GM12878 (cell line): ENCODE data around the gene SPSB3. TPM values are rescaled to one million over a fixed set of nuclear protein-coding genes. Genes with fewer than 3 reads are reported as not detected.

Experiments
- ATAC-seq: fragments of 200-7000 bp; cut with Tn5 transposase; 3 replicates; pipeline ENCODE4 v1.9.1; 2020; ENCODE audit warnings: mild to moderate bottlenecking, moderate library complexity
- BruUV-seq: library from RNA; stranded (reverse); fragments of 400-500 nt; replicated peaks from 2 replicates; lab custom pipeline; 2021; lab: Mats Ljungman, UMichigan
- CTCF ChIA-PET: fragments of 300-600 bp; sonication (Branson Sonifier 250); formaldehyde crosslinking; extraction: SDS; loops from one replicate; lab custom pipeline; 2021; ENCODE audit warnings: inconsistent platforms; lab: Yijun Ruan, JAX
- POLR2A ChIA-PET: fragments of 350-600 bp; formaldehyde crosslinking; extraction: SDS; loops from one replicate; lab custom pipeline; 2021; ENCODE audit warnings: inconsistent platforms; lab: Charles Lee
- RAD21 ChIA-PET: fragments of 300-600 bp; sonication (Branson Sonifier 250); formaldehyde crosslinking; loops from one replicate; lab custom pipeline; 2023; ENCODE audit warnings: antibody characterized with exemption; ENCODE audit not compliant: unreplicated experiment; lab: Charles Lee
- SMC1A ChIA-PET: fragments of 300-600 bp; sonication (Branson Sonifier 250); formaldehyde crosslinking; loops from one replicate; lab custom pipeline; 2023; ENCODE audit not compliant: unreplicated experiment, uncharacterized antibody; lab: Charles Lee
- DNase-seq: peaks from one replicate; pipeline ENCODE4 v3.0.0-alpha.2; 2011; ENCODE audit warnings: low read depth, low spot score
- FAIRE-seq: peaks from 3 replicates; lab custom pipeline; 2011; peaks lifted over from hg19 to GRCh38; lab: Jason Lieb, UNC
- H2AFZ ChIP-seq: 2 replicates; pipeline ENCODE4 v1.6.0; 2011; ENCODE audit warnings: low read depth, low read length, control low read depth; ENCODE audit not compliant: control insufficient read depth
- H3K27ac ChIP-seq: 2 replicates; pipeline ENCODE4 v1.5.1; 2011; ENCODE audit warnings: control low read depth; ENCODE audit not compliant: control insufficient read depth, insufficient read depth
- H3K27me3 ChIP-seq, 2 experiments: replicated peaks in 1 of 2; 2 replicates each; pipeline versions ENCODE4 v1.6.0 to v1.6.1; 2011; ENCODE audit warnings: low read length in 1 of 2; ENCODE audit not compliant: control insufficient read depth in 2 of 2, insufficient read depth in 2 of 2
- H3K36me3 ChIP-seq, 2 experiments: 2 replicates each; pipeline ENCODE4 v1.5.1; 2011; ENCODE audit warnings: low read length in 1 of 2; ENCODE audit not compliant: control insufficient read depth in 2 of 2, insufficient read depth in 2 of 2
- H3K4me1 ChIP-seq: 2 replicates; pipeline ENCODE4 v1.6.1; 2011; ENCODE audit warnings: mild to moderate bottlenecking, low read length, moderate library complexity, mixed read lengths; ENCODE audit not compliant: control insufficient read depth, insufficient read depth
- H3K4me2 ChIP-seq: 2 replicates; pipeline ENCODE4 v1.6.0; 2011; ENCODE audit warnings: control low read depth; ENCODE audit not compliant: control insufficient read depth, insufficient read depth
- H3K4me3 ChIP-seq: fragments of 200-600 bp; sonication (generic); 2 replicates; pipeline ENCODE4 v1.5.1; 2016
- H3K79me2 ChIP-seq: 2 replicates; pipeline ENCODE4 v1.6.0; 2011; ENCODE audit warnings: low read length; ENCODE audit not compliant: control insufficient read depth, insufficient read depth
- H3K9ac ChIP-seq: 2 replicates; pipeline ENCODE4 v1.8.0; 2011; ENCODE audit warnings: low read length, control low read depth, mixed read lengths; ENCODE audit not compliant: control insufficient read depth, insufficient read depth
- H3K9me3 ChIP-seq: replicated peaks from 3 replicates; pipeline ENCODE4 v1.5.1; 2011; ENCODE audit warnings: mild to moderate bottlenecking, low read length; ENCODE audit not compliant: control insufficient read depth, insufficient read depth
- H4K20me1 ChIP-seq: 2 replicates; pipeline ENCODE4 v1.6.0; 2011; ENCODE audit not compliant: control insufficient read depth, insufficient read depth
- ASH2L ChIP-seq: fragments of 300-600, 200-600 bp; sonication (generic); IDR thresholded peaks from 2 replicates; pipeline ENCODE4 v1.6.1; 2017; ENCODE audit warnings: low read depth, mild to moderate bottlenecking, borderline replicate concordance
- BCL11A ChIP-seq: IDR thresholded peaks from 2 replicates; pipeline ENCODE4 v1.6.1; 2011; ENCODE audit warnings: low read depth, low read length
- BHLHE40 ChIP-seq, 2 experiments: fragments of 450-650 bp in 1 of 2; IDR thresholded peaks; 2 replicates each; pipeline ENCODE4 v1.6.1; 2011 to 2017; ENCODE audit warnings: low read depth in 2 of 2, borderline replicate concordance in 1 of 2, improper control_type of control experiment in 1 of 2, low read length in 1 of 2, mild to moderate bottlenecking in 1 of 2
- EGR1 ChIP-seq, 2 experiments: IDR thresholded peaks; 1 replicate in 1 of 2; 2 replicates in 1 of 2; pipeline ENCODE4 v1.6.1; 2011 to 2012; ENCODE audit warnings: low read depth in 2 of 2, low read length in 2 of 2, borderline replicate concordance in 1 of 2, mild to moderate bottlenecking in 1 of 2, moderate library complexity in 1 of 2
- HDAC6 ChIP-seq: fragments of 200-600 bp; sonication (generic); IDR thresholded peaks from one replicate; pipeline ENCODE4 v1.8.0; 2017; ENCODE audit warnings: antibody characterized with exemption; ENCODE audit not compliant: unreplicated experiment
- IRF5 ChIP-seq: fragments of 450-650 bp; IDR thresholded peaks from 2 replicates; pipeline ENCODE4 v1.6.1; 2017; ENCODE audit warnings: borderline replicate concordance
- LARP7 ChIP-seq: fragments of 450-650 bp; IDR thresholded peaks from 2 replicates; pipeline ENCODE4 v1.6.1; 2017; ENCODE audit warnings: mild to moderate bottlenecking
- MEF2A ChIP-seq: IDR thresholded peaks from 2 replicates; pipeline ENCODE4 v1.6.1; 2011; ENCODE audit warnings: low read depth, mild to moderate bottlenecking, low read length, moderate library complexity; ENCODE audit not compliant: insufficient read depth
- NFIC ChIP-seq: IDR thresholded peaks from 2 replicates; pipeline ENCODE4 v1.6.1; 2012; ENCODE audit warnings: low read depth, mild to moderate bottlenecking, inconsistent platforms, low read length, moderate library complexity
- POLR2AphosphoS2 ChIP-seq: IDR thresholded peaks from 2 replicates; pipeline ENCODE4 v1.6.1; 2011; ENCODE audit warnings: low read depth, mild to moderate bottlenecking, low read length, improper control_type of control experiment, moderate library complexity
- PRDM15 ChIP-seq: fragments of 450-650 bp; formaldehyde crosslinking; IDR thresholded peaks from 2 replicates; pipeline ENCODE4 v1.4.0; 2020; ENCODE audit warnings: mild to moderate bottlenecking, moderate library complexity
- RELA ChIP-seq: fragments of 450-650 bp; IDR thresholded peaks from 2 replicates; pipeline ENCODE4 v1.8.0; 2014; ENCODE audit warnings: borderline replicate concordance; ENCODE audit not compliant: partially characterized antibody
- SMAD1 ChIP-seq: fragments of 450-650 bp; IDR thresholded peaks from 2 replicates; pipeline ENCODE4 v1.6.1; 2018; ENCODE audit warnings: mild to moderate bottlenecking, low read depth; ENCODE audit not compliant: partially characterized antibody
- SMAD5 ChIP-seq: IDR thresholded peaks from 2 replicates; pipeline ENCODE4 v1.6.1; 2016; ENCODE audit warnings: antibody characterized with exemption, low read depth
- SREBF2 ChIP-seq: IDR thresholded peaks from 2 replicates; pipeline ENCODE4 v1.6.1; 2012; ENCODE audit warnings: mild to moderate bottlenecking, low read length
- STAT1 ChIP-seq: fragments of 450-650 bp; conservative IDR thresholded peaks from 2 replicates; pipeline ENCODE4 v1.6.1; 2014; ENCODE audit warnings: antibody characterized with exemption, mild to moderate bottlenecking
- STAT3 ChIP-seq: IDR thresholded peaks from 2 replicates; pipeline ENCODE4 v1.6.1; 2011; ENCODE audit warnings: low read depth, low read length, improper control_type of control experiment
- USF2 ChIP-seq: IDR thresholded peaks from 2 replicates; pipeline ENCODE4 v1.6.1; 2011; ENCODE audit warnings: low read depth, low read length, improper control_type of control experiment, borderline replicate concordance
- WGBS: methylation state at CpG from one replicate; pipeline ENCODE4 v1.1.6; 2016; ENCODE audit warnings: low lambda C conversion rate; ENCODE audit not compliant: insufficient replicate concordance, insufficient coverage; ENCODE audit errors: missing lambda C conversion rate; 5-methylcytosine and 5-hydroxymethylcytosine counted together
- in situ Hi-C: fragments of 300-500 bp; cut with MboI; formaldehyde crosslinking; loops from 9 replicates; pipeline ENCODE4 v1.14.3; 2018; ENCODE audit warnings: mixed read lengths
- intact Hi-C: fragments of 100-400 bp; cut with micrococcal nuclease; formaldehyde crosslinking; loops from one replicate; pipeline ENCODE4 v1.14.2; 2022; ENCODE audit not compliant: unreplicated experiment
- polyA plus RNA-seq, 11 experiments: library from polyadenylated mRNA; depleted of rRNA in 4 of 11; unstranded in 6 of 11; stranded (reverse) in 5 of 11; fragments of >200 nt; fragmentation: Nextera tagmentation in 4 of 11; fragmentation: Illumina TruSeq in 1 of 11; extraction: Ambion mirVana in 4 of 11; extraction: Trizol in 1 of 11; gene quantifications; 1 replicate in 1 of 11; 2 replicates in 10 of 11; pipeline versions ENCODE4 v1.2.1 to v1.2.3, GENCODE V29; 2011 to 2016; ENCODE audit warnings: inconsistent platforms in 2 of 11, missing spikeins in 2 of 11, low read depth in 1 of 11
- total RNA-seq, 4 experiments: library from RNA; depleted of rRNA in 3 of 4; stranded (reverse); fragments of >200 nt in 3 of 4; fragmentation: Illumina TruSeq in 1 of 4; extraction: Trizol in 1 of 4; gene quantifications; 2 replicates each; pipeline versions ENCODE4 v1.2.1 to v1.2.3, GENCODE V29; 2013 to 2021

The SPSB3 gene
- total and polyA plus RNA-seq, 10 of the 15 experiments (the other 5 are each of a cell fraction or from before 2014, with no cell fraction given): 0.31 to 26.9 (median 14.0) TPM

DNA sequence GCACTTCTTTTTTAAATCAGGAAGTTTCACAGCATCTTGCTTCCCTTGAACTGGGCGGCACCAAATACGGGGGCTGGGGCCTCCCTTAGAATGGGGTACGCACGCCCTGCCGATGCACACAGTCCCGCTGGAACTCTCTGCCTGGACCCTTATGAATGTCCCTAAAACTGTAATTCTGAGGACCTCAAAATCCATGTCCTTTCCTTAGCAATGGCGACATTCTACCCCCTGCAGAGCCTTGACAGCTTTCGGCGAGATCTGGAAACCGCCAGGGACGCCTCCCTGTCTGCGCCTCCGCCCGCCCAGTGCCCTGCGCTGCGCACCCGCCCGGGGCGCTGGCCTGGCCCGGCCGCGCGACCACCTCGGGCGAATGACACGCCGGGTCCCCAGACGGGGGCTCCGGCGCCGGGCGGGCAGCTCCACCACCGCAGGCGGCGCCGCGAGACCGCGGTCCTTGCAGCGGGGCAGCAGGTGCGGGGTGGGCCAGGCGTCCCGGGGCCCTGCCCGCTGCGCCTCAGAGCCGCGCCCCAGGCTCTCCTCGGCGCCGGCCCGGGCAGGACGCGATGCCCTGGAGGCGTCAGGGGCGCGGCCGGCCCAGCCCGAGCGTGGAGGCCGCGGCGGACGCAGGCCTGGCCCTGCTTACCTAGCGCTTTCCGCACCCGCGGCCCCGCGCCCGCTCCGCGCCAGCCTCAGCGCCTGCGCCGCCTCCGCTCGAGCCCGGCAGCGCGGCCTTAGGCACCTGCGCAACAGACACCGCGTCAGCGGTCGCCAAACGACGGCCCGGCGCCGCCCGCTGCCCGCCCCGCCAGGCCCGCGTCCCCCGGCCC is 43.7 kb upstream of the SPSB3 start:
- POLR2A ChIA-PET: interaction anchor here (2.4 kb wide), 1 partner anchor 44 kb away, joined by 8 read pairs; the partner anchor contains the start of genes NUBP2 and SPSB3
- Histone ChIP-seq H2AFZ (peak overlapping the region; percentile 99), H3K79me2 (peaks cover 17% of the 10 kb centered on the region), H3K4me2 (peak overlapping the region; percentile 70), H3K9ac (peak overlapping the region; percentile 48; the same call in 1 of the 2 replicates), H3K27me3 (no peaks in the 10 kb centered on the region), H3K9me3 (no peaks in the 10 kb centered on the region), H3K4me1 (peaks cover 4% of the 10 kb centered on the region; the same call in 1 of the 2 replicates), H3K4me3 (peak overlapping the region; percentile 75), H3K27ac (no peak overlapping the region), H3K36me3 (no peaks in the 10 kb centered on the region), H4K20me1 (no peaks in the 10 kb centered on the region)
- in situ Hi-C loops (no loop called here), intact Hi-C loops (loop anchor here (2.0 kb wide), 1 partner anchor 43 kb away; the partner anchor contains the start of genes NUBP2 and SPSB3)
- no TSS peak for BruUV-seq
- ATAC-seq (peak; percentile 48), DNase-seq (no peak), FAIRE-seq (no peak)
- WGBS: 2% methylated on average over 77 of the region's 96 CpGs
- RAD21 ChIA-PET: no interaction called here
- SMC1A ChIA-PET: no interaction called here
- CTCF ChIA-PET: no interaction called here
- 0 out of 3 replicates have a peak, but pooled peaks of 1 of the 2 experiments have one; percentile 37 for TF ChIP-seq EGR1 (IDR thresholded peaks at IDR 0.05; ENCODE audit: borderline replicate concordance in 1 of 2, low read depth in 2 of 2, low read length in 2 of 2)
- TF ChIP-seq STAT1: no peak
- TF ChIP-seq SREBF2: no peak
- TF ChIP-seq BCL11A: no peak
- TF ChIP-seq PRDM15 (CRISPR knock-in tag): no peak
- TF ChIP-seq MEF2A: no peak
- TF ChIP-seq LARP7: peak; percentile 65
- no peak for TF ChIP-seq STAT3
- TF ChIP-seq BHLHE40 (IDR thresholded peaks at IDR 0.05; ENCODE audit: borderline replicate concordance in 1 of 2, low read depth in 2 of 2, low read length in 1 of 2): 0 out of 4 replicates have a peak, but pooled peaks of 1 of the 2 experiments have one; percentile 9
- TF ChIP-seq USF2: no peak
- TF ChIP-seq ASH2L: no peak
- TF ChIP-seq SMAD1: no peak
- no peak for TF ChIP-seq RELA
- TF ChIP-seq HDAC6: peak; percentile 88
- no peak for TF ChIP-seq SMAD5
- no peak for TF ChIP-seq IRF5
- TF ChIP-seq NFIC: no peak
- TF ChIP-seq POLR2AphosphoS2: no peak
